ENCODE results near the gene CMSS1.
A peak's percentile ranks its signal among the peaks of the same experiment; 100 is the strongest.

Gene CMSS1

GRCh38 chr3:99863002-99863401 lies 45.3 kb downstream of the CMSS1 start:
- no peak for DNase-seq
- in situ Hi-C loops (cut with HindIII; ENCODE audit: low pct_ligation_motif_present, low sequenced_read_pairs): no loop called here
- Histone ChIP-seq H3K4me3 (ENCODE audit: low read depth, low read length) (no peak overlapping the region), H3K36me3 (replicated peaks) (peaks cover 11% of the 10 kb centered on the region), H3K27ac (peak overlapping the region; percentile 79), H3K27me3 (replicated peaks) (no peaks in the 10 kb centered on the region)
- TF ChIP-seq CTCF (IDR thresholded peaks at IDR 0.05; ENCODE audit: low read depth, low read length, missing control alignments): no peak

- in situ Hi-C loops (cut with HindIII; ENCODE audit: low pct_ligation_motif_present, low sequenced_read_pairs): no loop called here
- H3K36me3 ChIP-seq (replicated peaks): peaks cover 11% of the 10 kb centered on the region
- H3K27me3 ChIP-seq (replicated peaks): no peaks in the 10 kb centered on the region
- H3K27ac ChIP-seq: no peak overlapping the region
- DNase-seq: no peak
- no peak for TF ChIP-seq CTCF (IDR thresholded peaks at IDR 0.05; ENCODE audit: low read depth, low read length, missing control alignments)
- no peak overlapping the region for H3K4me3 ChIP-seq (ENCODE audit: low read depth, low read length)
Measured at GRCh38 chr3:99863588-99863987, 45.9 kb downstream of the CMSS1 start.

- Histone ChIP-seq H3K36me3 (replicated peaks) (peaks cover 11% of the 10 kb centered on the region), H3K27me3 (replicated peaks) (no peaks in the 10 kb centered on the region), H3K27ac (no peak overlapping the region), H3K4me3 (ENCODE audit: low read depth, low read length) (no peak overlapping the region)
- no peak for DNase-seq
- in situ Hi-C loops (cut with HindIII; ENCODE audit: low pct_ligation_motif_present, low sequenced_read_pairs): no loop called here
- TF ChIP-seq CTCF (IDR thresholded peaks at IDR 0.05; ENCODE audit: low read depth, low read length, missing control alignments): no peak
Measured at GRCh38 chr3:99864289-99864688, 46.6 kb downstream of the CMSS1 start.

- Histone ChIP-seq H3K27me3 (replicated peaks) (no peaks in the 10 kb centered on the region), H3K4me3 (ENCODE audit: low read depth, low read length) (no peak overlapping the region), H3K36me3 (replicated peaks) (peaks cover 10% of the 10 kb centered on the region), H3K27ac (peak overlapping the region; percentile 62)
- in situ Hi-C loops (cut with HindIII; ENCODE audit: low pct_ligation_motif_present, low sequenced_read_pairs): no loop called here
- peak; percentile 74 for DNase-seq
- TF ChIP-seq CTCF (IDR thresholded peaks at IDR 0.05; ENCODE audit: low read depth, low read length, missing control alignments): no peak
Measured at GRCh38 chr3:99865321-99865720, 47.7 kb downstream of the CMSS1 start.

GRCh38 chr3:99866261-99866761 lies 48.6 kb downstream of the CMSS1 start:
- no peak for TF ChIP-seq CTCF (IDR thresholded peaks at IDR 0.05; ENCODE audit: low read depth, low read length, missing control alignments)
- H3K36me3 ChIP-seq (replicated peaks): peaks cover 7% of the 10 kb centered on the region
- H3K4me3 ChIP-seq (ENCODE audit: low read depth, low read length): no peak overlapping the region
- no peaks in the 10 kb centered on the region for H3K27me3 ChIP-seq (replicated peaks)
- peak overlapping the region; percentile 62 for H3K27ac ChIP-seq
- peak; percentile 72 for DNase-seq
- in situ Hi-C loops (cut with HindIII; ENCODE audit: low pct_ligation_motif_present, low sequenced_read_pairs): no loop called here

GRCh38 chr3:99867594-99868310 lies 50.1 kb downstream of the CMSS1 start:
- in situ Hi-C loops (cut with HindIII; ENCODE audit: low pct_ligation_motif_present, low sequenced_read_pairs): no loop called here
- Histone ChIP-seq H3K36me3 (replicated peaks) (peaks cover 6% of the 10 kb centered on the region), H3K4me3 (ENCODE audit: low read depth, low read length) (no peak overlapping the region), H3K27me3 (replicated peaks) (no peaks in the 10 kb centered on the region), H3K27ac (no peak overlapping the region)
- DNase-seq: no peak
- no peak for TF ChIP-seq CTCF (IDR thresholded peaks at IDR 0.05; ENCODE audit: low read depth, low read length, missing control alignments)

Data from brain microvascular endothelial cell (primary cell).